ENCODE data around the gene IL6ST. TPM values are rescaled to one million over a fixed set of nuclear protein-coding genes. Genes with fewer than 3 reads are reported as not detected.
A peak's percentile ranks its signal among the peaks of the same experiment; 100 is the strongest.
"Not testable (repeated sequence)": the region's sequence is repeated elsewhere in the genome, so short reads cannot be mapped to it uniquely, and the experiment has no call there.

The IL6ST gene
- total RNA-seq, 1 donor from 2014 or later: 65.1 TPM

DNA sequence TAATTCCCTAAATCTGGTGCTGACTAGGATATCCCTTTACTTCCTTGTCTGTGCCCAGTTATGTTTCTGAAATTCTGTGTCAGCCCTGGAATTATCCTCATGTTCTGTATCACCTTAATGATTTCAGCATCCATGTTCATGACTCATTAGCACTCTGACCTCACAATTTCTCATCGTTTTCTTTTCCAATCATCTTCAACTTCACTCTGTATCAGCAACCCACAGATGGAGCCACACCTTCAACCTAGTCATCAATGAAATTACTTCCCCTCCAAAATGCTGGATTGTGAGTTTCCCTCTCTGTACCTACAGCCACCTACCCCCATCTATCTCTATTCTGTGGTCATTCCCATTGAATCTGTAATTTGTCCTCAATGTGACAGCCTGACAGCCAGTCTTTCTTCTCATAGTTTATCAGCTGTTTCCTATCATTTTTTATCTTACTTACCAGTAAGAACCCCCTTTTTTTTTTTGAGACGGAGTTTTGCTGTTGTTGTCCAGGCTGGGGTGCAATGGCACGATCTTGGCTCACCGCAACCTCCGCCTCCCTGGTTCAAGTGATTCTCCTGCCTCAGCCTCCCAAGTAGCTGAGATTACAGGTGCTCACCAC, 3.1 kb upstream of the IL6ST start:
- Mint-ChIP-seq H3K4me3 (no peak overlapping the region), H3K27me3 (no peaks in the 10 kb centered on the region), H3K9me3 (peaks cover 3% of the 10 kb centered on the region), H3K4me1 (peaks cover 25% of the 10 kb centered on the region), H3K36me3 (ENCODE audit: low read depth) (peaks cover 5% of the 10 kb centered on the region), H3K27ac (peak overlapping the region; percentile 5)
- DNase-seq: no peak
- intact Hi-C loops (cut with micrococcal nuclease): loop anchor here (10.0 kb wide), 2 partner anchors 97 to 1177 kb away; partner anchors contain the start of gene GPBP1

DNA sequence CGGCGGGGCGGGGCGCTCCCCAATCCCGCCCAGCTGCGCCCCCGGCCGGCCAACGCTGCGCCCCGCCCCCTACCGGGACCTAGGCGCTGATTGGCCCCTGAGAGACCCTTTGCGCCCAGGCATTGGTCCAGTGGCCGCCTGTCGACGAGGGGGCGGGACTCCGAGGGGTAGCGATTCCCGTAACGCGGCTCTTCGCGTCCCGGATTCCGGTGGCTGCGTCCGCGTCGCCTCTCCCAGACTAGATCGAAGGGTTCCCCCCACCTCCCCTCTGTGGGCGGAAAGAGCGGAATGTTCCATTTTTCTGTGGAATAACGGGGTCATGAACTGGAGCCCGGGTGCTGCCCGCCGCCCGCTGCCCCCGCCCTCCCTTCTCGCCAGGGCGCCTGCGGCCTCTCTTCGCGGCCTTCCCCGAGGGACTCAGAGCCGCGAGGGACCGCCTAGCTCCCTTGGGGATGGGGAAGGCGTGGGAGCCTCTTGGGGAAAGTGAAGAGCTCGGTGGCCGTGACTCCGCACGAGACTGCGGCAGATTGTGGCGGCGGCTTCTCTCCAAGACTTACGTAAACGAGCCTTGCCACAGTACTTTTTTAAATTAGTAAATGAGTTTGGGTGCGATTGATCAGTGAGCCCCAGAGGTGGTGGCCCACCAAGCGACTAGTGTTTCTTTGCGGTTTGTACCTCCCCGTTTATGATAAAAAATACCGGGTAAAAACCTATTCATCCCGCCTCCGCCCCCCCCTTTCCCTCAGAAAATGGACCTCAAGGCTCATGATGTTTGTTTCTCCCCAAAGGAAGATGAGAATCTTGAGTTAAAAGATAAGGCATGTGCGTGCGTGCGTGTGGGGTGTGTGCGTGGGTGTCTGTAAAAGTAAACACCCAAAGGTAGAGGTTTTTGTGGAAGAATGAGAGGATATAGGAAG, 493 bp upstream of the IL6ST start:
- peaks cover 47% of the 10 kb centered on the region for H3K4me1 Mint-ChIP-seq
- intact Hi-C loops (cut with micrococcal nuclease): loop anchor here (1.0 to 10.0 kb wide), 10 partner anchors 17 to 1180 kb away; partner anchors contain the start of genes GPBP1 and MAP3K1

DNA sequence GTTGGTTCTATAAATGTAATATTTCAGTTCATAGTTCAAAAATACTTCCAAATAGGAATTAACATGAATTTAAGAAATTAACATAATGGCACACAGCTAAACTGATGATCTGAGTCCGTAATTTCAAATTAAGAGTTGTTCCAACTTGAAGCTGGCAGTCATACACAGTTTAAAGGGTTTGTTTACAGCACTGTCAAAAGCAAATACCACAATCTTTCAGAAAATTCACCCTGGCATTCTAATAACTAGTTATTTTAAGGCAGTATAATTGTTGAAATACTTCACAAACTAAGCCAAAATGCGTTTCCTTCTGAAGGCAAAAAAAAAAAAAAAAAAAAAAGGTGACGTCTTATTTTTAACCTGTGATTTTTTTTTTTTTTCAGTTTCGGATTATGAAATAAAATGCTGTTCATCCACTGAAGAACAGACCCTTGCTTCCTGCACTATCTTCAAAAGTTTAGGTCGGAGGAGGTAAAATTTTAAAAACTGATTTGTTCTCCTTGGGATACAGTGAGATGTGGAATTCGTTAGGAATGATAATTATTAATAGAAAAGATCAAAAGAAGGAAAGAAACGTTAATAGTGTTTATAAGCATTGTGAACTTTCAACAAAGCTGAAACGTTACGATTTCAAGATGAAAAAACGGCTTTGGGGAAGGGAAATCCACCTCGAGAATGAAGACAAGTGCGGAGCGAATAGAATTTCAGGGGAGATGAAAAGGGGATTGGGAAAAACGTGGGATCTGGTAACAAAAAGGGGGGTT, 850 bp downstream of the IL6ST start:
- intact Hi-C loops (cut with micrococcal nuclease): loop anchor here (1.0 to 10.0 kb wide), 6 partner anchors 10 to 1181 kb away; partner anchors contain the start of genes GPBP1 and MAP3K1
- Mint-ChIP-seq H3K9me3 (no peaks in the 10 kb centered on the region), H3K27me3 (no peaks in the 10 kb centered on the region), H3K27ac (peak overlapping the region; percentile 94), H3K36me3 (ENCODE audit: low read depth) (peaks cover 26% of the 10 kb centered on the region), H3K4me3 (peak overlapping the region; percentile 93), H3K4me1 (peaks cover 60% of the 10 kb centered on the region)
- DNase-seq: no peak

More for the DNA sequence above, 493 bp upstream of the IL6ST start:
- Mint-ChIP-seq H3K27me3 (no peaks in the 10 kb centered on the region), H3K27ac (peak overlapping the region; percentile 94), H3K9me3 (no peaks in the 10 kb centered on the region), H3K4me3 (peak overlapping the region; percentile 93), H3K36me3 (ENCODE audit: low read depth) (peaks cover 21% of the 10 kb centered on the region)
- peak; percentile 99 for DNase-seq

DNA sequence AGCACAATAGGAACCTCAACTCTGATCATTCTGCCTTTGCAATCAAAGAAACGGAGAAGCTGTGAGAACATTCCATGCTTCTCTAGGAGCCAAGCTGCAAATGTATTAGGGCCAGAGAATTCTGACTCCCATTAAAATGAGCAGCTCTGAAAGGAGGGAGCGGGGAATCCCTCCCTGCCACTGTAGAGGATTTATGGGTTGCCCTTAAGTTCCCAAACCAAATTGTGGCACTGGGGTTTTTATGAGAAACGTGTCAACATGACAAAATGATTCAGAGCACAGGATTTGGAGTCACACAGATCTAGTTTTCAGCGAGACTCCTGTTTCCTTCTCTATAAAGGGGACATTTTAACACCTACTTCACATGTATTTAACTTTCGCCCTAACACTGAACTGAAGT, 1.8 kb downstream of the IL6ST start:
- Mint-ChIP-seq H3K9me3 (no peaks in the 10 kb centered on the region), H3K27ac (peak overlapping the region; percentile 46), H3K4me3 (peak overlapping the region; percentile 93), H3K36me3 (ENCODE audit: low read depth) (peaks cover 30% of the 10 kb centered on the region), H3K27me3 (no peaks in the 10 kb centered on the region), H3K4me1 (peaks cover 60% of the 10 kb centered on the region)
- DNase-seq: peak; percentile 68
- intact Hi-C loops (cut with micrococcal nuclease): loop anchor here (1.0 to 10.0 kb wide), 5 partner anchors 9 to 1182 kb away; partner anchors contain the start of genes GPBP1 and MAP3K1

DNA sequence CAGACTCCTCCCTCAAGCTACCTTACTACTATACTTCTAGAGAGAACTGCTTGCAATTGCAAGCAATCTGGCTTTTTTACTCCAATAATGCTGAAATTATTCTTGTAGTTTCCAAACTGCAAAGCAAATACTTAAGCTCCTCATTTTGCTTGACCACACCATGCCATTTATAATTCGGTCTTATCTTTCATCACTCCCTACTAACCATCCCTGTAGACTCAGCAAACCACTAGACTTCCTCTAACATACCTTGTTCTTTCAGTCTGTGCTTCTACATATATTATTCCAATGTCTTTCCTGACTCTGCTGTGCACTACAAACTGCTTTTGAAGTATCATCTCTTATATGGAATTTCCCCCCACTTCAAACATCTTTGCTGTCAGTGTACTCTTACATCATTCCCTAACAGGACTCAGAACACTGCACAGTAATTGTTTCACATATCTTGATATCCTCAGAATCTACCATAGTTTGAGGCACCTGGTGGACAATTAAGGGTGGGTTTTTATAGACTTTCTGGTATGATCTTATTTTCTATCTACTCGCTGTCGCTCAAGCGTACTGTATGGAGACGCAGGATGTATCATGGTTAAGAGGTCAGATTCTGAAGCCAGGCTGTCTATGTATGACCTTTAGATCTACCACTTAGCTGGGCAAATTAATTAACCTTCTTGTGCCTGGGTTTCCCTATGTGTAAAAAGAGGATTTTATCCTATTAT, 2.8 kb downstream of the IL6ST start:
- intact Hi-C loops (cut with micrococcal nuclease): loop anchor here (5.0 to 10.0 kb wide), 3 partner anchors 103 to 1183 kb away; partner anchors contain the start of genes GPBP1 and MAP3K1
- Mint-ChIP-seq H3K9me3 (no peaks in the 10 kb centered on the region), H3K36me3 (ENCODE audit: low read depth) (peaks cover 32% of the 10 kb centered on the region), H3K4me1 (peaks cover 61% of the 10 kb centered on the region), H3K4me3 (peak overlapping the region; percentile 93), H3K27ac (peak overlapping the region; percentile 20), H3K27me3 (no peaks in the 10 kb centered on the region)
- no peak for DNase-seq

DNA sequence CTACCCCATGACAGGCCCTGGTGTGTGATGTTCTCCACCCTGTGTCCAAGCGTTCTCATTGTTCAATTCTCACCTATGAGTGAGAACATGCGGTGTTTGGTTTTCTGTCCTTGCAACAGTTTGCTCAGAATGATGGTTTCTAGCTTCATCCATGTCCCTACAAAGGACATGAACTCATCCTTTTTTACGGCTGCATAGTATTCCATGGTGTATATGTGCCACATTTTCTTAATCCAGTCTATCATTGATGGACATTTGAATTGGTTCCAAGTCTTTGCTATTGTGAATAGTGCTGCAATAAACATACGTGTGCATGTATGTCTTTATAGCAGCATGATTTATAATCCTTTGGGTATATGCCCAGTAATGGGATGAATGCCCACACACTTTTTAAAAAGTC, 3.9 kb downstream of the IL6ST start:
- not testable (repeated sequence) for H3K27me3 Mint-ChIP-seq, DNase-seq, H3K9me3 Mint-ChIP-seq, H3K27ac Mint-ChIP-seq
- peaks cover 62% of the 10 kb centered on the region for H3K4me1 Mint-ChIP-seq
- intact Hi-C loops (cut with micrococcal nuclease): loop anchor here (5.0 to 10.0 kb wide), 3 partner anchors 104 to 1184 kb away; partner anchors contain the start of genes GPBP1 and MAP3K1
- peaks cover 42% of the 10 kb centered on the region for H3K36me3 Mint-ChIP-seq (ENCODE audit: low read depth)
- H3K4me3 Mint-ChIP-seq: peak overlapping the region; percentile 93

DNA sequence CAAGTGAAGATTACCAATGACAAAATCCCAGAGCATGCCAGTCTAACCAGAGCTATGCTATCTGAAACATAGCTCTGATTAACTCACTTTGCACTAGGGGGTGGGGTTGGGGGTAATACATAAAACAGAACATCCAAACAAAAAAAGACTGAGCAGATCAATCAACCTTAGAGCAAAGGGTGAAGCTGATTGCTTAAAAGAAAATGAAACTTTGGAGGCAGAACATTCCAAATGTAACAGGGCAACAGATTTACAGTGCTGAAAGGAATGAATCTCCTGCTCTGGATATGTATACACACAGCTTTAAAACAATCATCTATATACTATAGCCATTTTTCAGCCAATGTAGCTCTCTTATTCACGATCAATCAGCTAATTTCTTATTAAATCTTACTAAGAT, 4.9 kb downstream of the IL6ST start:
- Mint-ChIP-seq H3K4me1 (peaks cover 64% of the 10 kb centered on the region), H3K9me3 (no peaks in the 10 kb centered on the region), H3K4me3 (peak overlapping the region; percentile 93), H3K36me3 (ENCODE audit: low read depth) (peaks cover 48% of the 10 kb centered on the region), H3K27ac (no peak overlapping the region), H3K27me3 (no peaks in the 10 kb centered on the region)
- peak; percentile 53 for DNase-seq
- intact Hi-C loops (cut with micrococcal nuclease): loop anchor here (5.0 to 10.0 kb wide), 3 partner anchors 105 to 1185 kb away; partner anchors contain the start of genes GPBP1 and MAP3K1

DNA sequence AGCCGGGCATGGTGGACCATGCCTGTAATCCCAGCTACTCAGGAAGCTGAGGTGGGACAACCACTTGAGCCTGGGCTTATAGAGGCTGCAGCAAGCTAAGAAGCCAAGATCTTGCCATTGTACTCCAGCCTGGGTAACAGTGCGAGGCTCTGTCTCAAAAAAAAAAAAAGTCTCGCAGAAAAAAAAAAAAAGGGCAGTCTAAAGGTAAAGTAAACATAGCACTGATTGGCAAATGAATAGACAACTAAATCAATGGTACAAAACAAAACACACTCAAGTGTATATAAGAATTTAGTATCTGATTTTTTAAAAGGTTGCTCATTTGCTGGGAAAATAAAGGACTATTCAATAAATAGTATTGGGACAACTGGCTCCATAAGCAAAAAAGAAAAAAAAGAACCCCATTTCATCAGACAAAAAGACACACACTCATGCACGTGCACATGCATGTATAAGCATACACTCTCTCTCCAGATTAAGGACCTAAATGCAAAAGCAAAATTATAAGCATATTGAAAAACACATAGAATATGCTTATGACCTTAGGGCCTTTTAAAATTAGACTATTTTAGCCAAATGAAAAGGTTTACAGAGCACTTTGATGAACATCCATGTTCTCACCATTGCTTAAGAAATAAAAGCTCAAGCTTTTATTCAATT, 5.7 kb downstream of the IL6ST start:
- intact Hi-C loops (cut with micrococcal nuclease): no loop called here
- peak overlapping the region; percentile 93 for H3K4me3 Mint-ChIP-seq

DNA sequence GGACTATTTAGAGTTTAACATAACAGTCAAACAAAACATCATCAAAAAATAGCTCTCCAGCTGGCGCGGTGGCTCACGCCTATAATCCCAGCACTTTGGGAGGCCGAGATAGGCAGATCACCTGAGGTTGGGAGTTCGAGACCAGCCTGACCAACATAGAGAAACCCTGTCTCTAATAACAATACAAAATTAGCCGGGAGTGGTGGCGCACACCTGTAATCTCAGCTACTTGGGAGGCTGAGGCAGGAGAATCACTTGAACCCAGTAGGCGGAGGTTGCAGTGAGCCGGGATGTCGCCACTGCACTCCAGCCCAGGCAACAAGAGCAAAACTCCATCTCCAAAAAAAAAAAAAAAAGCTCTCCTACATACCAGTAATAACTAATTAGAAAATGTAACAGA, 6.3 kb downstream of the IL6ST start:
- peak; percentile 52 for DNase-seq
- Mint-ChIP-seq H3K4me3 (peak overlapping the region; percentile 33), H3K4me1 (peaks cover 72% of the 10 kb centered on the region), H3K36me3 (ENCODE audit: low read depth) (peaks cover 47% of the 10 kb centered on the region)
- H3K27me3 Mint-ChIP-seq; intact Hi-C loops (cut with micrococcal nuclease); H3K9me3 Mint-ChIP-seq; H3K27ac Mint-ChIP-seq: not testable (repeated sequence)

More for the DNA sequence above, 5.7 kb downstream of the IL6ST start:
- Mint-ChIP-seq H3K4me1 (peaks cover 70% of the 10 kb centered on the region), H3K36me3 (ENCODE audit: low read depth) (peaks cover 47% of the 10 kb centered on the region), H3K27ac (no peak overlapping the region), H3K27me3 (no peaks in the 10 kb centered on the region), H3K9me3 (no peaks in the 10 kb centered on the region)
- DNase-seq: peak; percentile 39

DNA sequence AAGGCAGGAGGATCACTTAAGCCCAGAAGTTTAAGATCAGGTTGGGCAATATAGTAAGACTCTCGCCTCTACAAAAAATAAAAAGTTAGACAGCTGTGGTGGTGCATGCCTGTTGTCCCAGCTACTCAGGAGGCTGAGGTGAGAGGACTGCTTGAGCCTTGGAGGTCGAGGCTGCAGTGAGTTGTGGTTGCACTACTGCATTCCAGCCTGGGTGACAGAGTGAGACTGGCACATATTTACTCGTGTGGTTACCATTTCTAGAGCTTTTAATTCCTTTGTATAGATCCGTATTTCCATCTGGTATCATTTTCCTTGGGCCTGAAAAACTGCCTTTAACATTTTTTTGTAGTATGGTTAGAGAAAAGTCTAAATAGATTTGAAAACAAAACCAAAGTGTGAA, 7.8 kb downstream of the IL6ST start:
- intact Hi-C loops (cut with micrococcal nuclease): no loop called here
- H3K27me3 Mint-ChIP-seq: no peaks in the 10 kb centered on the region
- DNase-seq: peak; percentile 58
- peaks cover 48% of the 10 kb centered on the region for H3K36me3 Mint-ChIP-seq (ENCODE audit: low read depth)
- H3K4me3 Mint-ChIP-seq: no peak overlapping the region
- no peak overlapping the region for H3K27ac Mint-ChIP-seq
- H3K4me1 Mint-ChIP-seq: peaks cover 72% of the 10 kb centered on the region
- H3K9me3 Mint-ChIP-seq: no peaks in the 10 kb centered on the region

DNA sequence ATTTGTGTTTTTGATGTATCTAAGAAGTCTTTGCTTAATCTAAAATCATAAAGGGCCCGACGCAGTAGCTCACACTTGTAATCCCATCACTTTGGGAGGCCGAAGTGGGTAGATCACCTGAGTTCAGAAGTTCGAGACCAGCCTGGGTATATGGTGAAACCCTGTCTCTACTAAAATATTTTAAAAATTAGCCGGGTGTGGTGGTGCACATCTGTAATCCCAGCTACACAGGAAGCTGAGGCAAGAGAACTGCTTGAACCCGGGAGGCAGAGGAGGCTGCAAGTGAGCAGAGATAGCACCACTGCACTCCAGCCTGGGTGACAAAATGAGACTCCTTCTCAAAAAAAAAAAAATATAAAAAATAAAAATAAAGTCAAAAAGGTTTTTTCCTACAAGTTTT, 9.6 kb downstream of the IL6ST start:
- Mint-ChIP-seq H3K4me3 (peak overlapping the region; percentile 51), H3K4me1 (peaks cover 58% of the 10 kb centered on the region), H3K27me3 (no peaks in the 10 kb centered on the region), H3K9me3 (no peaks in the 10 kb centered on the region), H3K27ac (no peak overlapping the region), H3K36me3 (ENCODE audit: low read depth) (peaks cover 40% of the 10 kb centered on the region)
- DNase-seq: peak; percentile 58
- intact Hi-C loops (cut with micrococcal nuclease): no loop called here

DNA sequence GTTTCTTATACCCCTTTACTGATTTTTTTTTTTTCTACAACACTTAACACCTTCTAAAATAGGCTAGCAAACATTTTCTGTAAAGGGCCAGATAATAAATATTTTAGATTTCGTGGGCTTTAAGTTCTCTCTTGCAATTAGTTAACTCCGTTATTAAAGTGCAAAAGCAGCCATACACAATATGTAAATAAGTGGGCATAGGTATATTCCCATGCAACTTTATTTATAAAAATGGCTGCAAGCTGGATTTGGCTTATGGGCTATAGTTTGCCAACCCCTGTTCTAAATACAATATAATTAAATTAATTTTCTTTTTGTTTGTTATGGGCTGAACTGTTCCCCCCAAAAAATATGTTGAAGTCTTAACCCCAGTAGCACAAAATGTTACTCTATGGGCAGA, 10.8 kb downstream of the IL6ST start:
- Mint-ChIP-seq H3K27ac (no peak overlapping the region), H3K4me3 (peak overlapping the region; percentile 4), H3K9me3 (no peaks in the 10 kb centered on the region), H3K36me3 (ENCODE audit: low read depth) (peaks cover 39% of the 10 kb centered on the region), H3K27me3 (no peaks in the 10 kb centered on the region), H3K4me1 (peaks cover 54% of the 10 kb centered on the region)
- DNase-seq: no peak
- intact Hi-C loops (cut with micrococcal nuclease): loop anchor here (1.0 to 5.0 kb wide), 3 partner anchors 9 to 217 kb away; no protein-coding TSS in a partner anchor

Data from activated CD4-positive, alpha-beta T cell treated with anti-CD3 and anti-CD28 coated beads, Interleukin-2, amount 10 ng/mL, durations not matched to agents 24 days and 14 days (primary cell).